Kidney (tissue), 14 donors: Measurements from ENCODE around the gene ZSWIM8. TPM values are rescaled to one million over a fixed set of nuclear protein-coding genes. Genes with fewer than 3 reads are reported as not detected.

Source experiments
- DNase-seq, 5 donors: peaks; one replicate each; pipeline ENCODE4 v3.0.0-alpha.2; 2013 to 2020
- FAIRE-seq: peaks from 2 replicates; lab custom pipeline; 2012; peaks lifted over from hg19 to GRCh38; lab: Jason Lieb, UNC
- H3K27ac ChIP-seq, 2 donors: one replicate each; pipeline ENCODE4 v1.7.0; 2013; ENCODE audit warnings: low read depth in 2 of 2, low read length in 2 of 2, inconsistent platforms in 1 of 2
- H3K27me3 ChIP-seq: one replicate; pipeline ENCODE4 v1.7.1; 2013; ENCODE audit warnings: low read length, inconsistent platforms; ENCODE audit not compliant: control insufficient read depth, insufficient read depth
- H3K36me3 ChIP-seq, 3 donors: one replicate each; pipeline versions ENCODE4 v1.7.0 to v1.7.1; 2013; ENCODE audit warnings: low read length in 3 of 3, control low read depth in 1 of 3, inconsistent platforms in 1 of 3; ENCODE audit not compliant: insufficient read depth in 3 of 3, control insufficient read depth in 2 of 3
- H3K4me1 ChIP-seq, 3 donors: one replicate each; pipeline versions ENCODE4 v1.7.0 to v1.7.1; 2013; ENCODE audit warnings: low read length in 3 of 3, inconsistent platforms in 1 of 3, low read depth in 1 of 3; ENCODE audit not compliant: control insufficient read depth in 2 of 3, insufficient read depth in 2 of 3
- H3K4me3 ChIP-seq, 3 donors: one replicate each; pipeline versions ENCODE4 v1.7.0 to v1.8.1; 2013; ENCODE audit warnings: low read length in 3 of 3, control low read depth in 1 of 3, inconsistent platforms in 1 of 3
- H3K9ac ChIP-seq, 3 donors: one replicate each; pipeline versions ENCODE4 v1.7.0 to v1.7.1; 2013; ENCODE audit warnings: low read length in 3 of 3, control low read depth in 1 of 3, inconsistent platforms in 1 of 3
- H3K9me3 ChIP-seq, 3 donors: one replicate each; pipeline versions ENCODE4 v1.7.0 to v1.7.1; 2013; ENCODE audit warnings: low read length in 3 of 3, control low read depth in 1 of 3, inconsistent platforms in 1 of 3; ENCODE audit not compliant: control insufficient read depth in 2 of 3, insufficient read depth in 1 of 3
- intact Hi-C: fragments of 100-400 bp; cut with DNase I; formaldehyde crosslinking; loops from one replicate; pipeline ENCODE4 v1.11.1; 2022
- polyA plus RNA-seq: library from polyadenylated mRNA; stranded (reverse); fragments of 350-450 nt; fragmentation: Illumina TruSeq; extraction: RNeasy Lipid Tissue Mini Kit (QIAGEN cat#74804); gene quantifications from one replicate; pipeline ENCODE4 v1.2.3, GENCODE V29; 2014; ENCODE audit warnings: low read depth, low replicate concordance; ENCODE audit not compliant: insufficient read depth
- total RNA-seq: library from RNA; stranded (reverse); fragmentation: NEBNext Ultra II Directional; extraction: Animal tissue kit (Norgen Biotek cat#: 25700); gene quantifications from one replicate; pipeline ENCODE4 v1.2.1, GENCODE V29; 2021
- TF ChIP-seq, protein P1 (sequence below): IDR thresholded peaks from 3 replicates; pipeline ENCODE4 v1.5.1; 2012; ENCODE audit warnings: mild to moderate bottlenecking, moderate library complexity, borderline replicate concordance; ENCODE audit not compliant: insufficient read depth; ENCODE audit errors: extremely low read depth
- donor health status: control.
- donor health status: control.
- donor health status: control.
- donor health status: control.
- donor health status: control.
- donor health status: DM: yes; HTN: yes; CAD: no.
- donor health status: Normal renal cell carcinoma (clear cell type).

The ZSWIM8 gene
- total and polyA plus RNA-seq, 2 donors from 2014 or later, result 91.8 to 96.7 TPM

DNA sequence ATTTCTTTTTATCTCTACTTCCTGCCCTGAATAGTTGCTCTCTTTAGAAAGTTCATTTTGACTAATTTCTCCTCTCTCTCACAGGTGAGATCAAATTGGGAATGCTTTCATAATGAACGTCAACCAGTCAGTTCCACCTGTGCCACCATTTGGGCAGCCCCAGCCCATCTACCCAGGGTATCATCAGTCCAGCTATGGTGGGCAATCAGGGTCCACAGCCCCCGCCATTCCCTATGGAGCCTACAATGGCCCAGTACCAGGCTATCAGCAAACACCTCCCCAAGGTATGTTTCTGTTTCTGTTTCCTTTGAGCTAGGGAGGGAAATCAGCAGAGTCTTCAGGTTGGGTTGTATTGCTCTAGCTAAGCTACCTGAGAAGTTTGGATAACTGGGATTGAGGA, 38.7 kb upstream of the ZSWIM8 start:
- DNase-seq, result no peak
- no peaks in the 10 kb centered on the region for H3K9me3 ChIP-seq
- TF ChIP-seq, protein P1, sequence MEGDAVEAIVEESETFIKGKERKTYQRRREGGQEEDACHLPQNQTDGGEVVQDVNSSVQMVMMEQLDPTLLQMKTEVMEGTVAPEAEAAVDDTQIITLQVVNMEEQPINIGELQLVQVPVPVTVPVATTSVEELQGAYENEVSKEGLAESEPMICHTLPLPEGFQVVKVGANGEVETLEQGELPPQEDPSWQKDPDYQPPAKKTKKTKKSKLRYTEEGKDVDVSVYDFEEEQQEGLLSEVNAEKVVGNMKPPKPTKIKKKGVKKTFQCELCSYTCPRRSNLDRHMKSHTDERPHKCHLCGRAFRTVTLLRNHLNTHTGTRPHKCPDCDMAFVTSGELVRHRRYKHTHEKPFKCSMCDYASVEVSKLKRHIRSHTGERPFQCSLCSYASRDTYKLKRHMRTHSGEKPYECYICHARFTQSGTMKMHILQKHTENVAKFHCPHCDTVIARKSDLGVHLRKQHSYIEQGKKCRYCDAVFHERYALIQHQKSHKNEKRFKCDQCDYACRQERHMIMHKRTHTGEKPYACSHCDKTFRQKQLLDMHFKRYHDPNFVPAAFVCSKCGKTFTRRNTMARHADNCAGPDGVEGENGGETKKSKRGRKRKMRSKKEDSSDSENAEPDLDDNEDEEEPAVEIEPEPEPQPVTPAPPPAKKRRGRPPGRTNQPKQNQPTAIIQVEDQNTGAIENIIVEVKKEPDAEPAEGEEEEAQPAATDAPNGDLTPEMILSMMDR, result no peak
- peaks cover 6 to 11% (median 9%) of the 10 kb centered on the region in 3 donors for H3K4me1 ChIP-seq
- intact Hi-C loops, result no loop called here
- no peak overlapping the region for H3K9ac ChIP-seq
- no peaks in the 10 kb centered on the region for H3K27me3 ChIP-seq
- H3K4me3 ChIP-seq, result no peak overlapping the region
- FAIRE-seq, result no peak
- H3K36me3 ChIP-seq, result peaks cover 4 to 13% (median 12%) of the 10 kb centered on the region in 3 donors
- H3K27ac ChIP-seq, result no peak overlapping the region

DNA sequence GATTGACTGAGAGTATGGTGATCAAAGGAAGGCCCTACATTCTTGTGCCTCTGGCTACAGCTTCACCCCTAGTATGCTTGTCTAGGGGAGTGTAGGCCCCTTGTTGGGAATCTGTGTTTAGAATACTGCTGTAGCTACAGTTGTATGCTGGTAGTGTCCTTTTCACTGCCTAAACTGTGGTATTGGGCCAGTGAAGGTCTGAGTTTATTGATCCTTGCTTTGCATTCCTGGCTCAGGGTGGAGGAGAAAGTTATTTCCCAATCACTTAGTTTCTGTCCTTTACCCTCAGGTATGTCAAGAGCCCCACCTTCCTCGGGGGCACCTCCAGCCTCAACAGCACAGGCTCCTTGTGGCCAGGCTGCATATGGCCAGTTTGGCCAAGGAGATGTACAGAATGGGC, 34.6 kb upstream of the ZSWIM8 start:
- H3K36me3 ChIP-seq, result peaks cover 8 to 32% (median 21%) of the 10 kb centered on the region in 3 donors
- intact Hi-C loops, result no loop called here

DNA sequence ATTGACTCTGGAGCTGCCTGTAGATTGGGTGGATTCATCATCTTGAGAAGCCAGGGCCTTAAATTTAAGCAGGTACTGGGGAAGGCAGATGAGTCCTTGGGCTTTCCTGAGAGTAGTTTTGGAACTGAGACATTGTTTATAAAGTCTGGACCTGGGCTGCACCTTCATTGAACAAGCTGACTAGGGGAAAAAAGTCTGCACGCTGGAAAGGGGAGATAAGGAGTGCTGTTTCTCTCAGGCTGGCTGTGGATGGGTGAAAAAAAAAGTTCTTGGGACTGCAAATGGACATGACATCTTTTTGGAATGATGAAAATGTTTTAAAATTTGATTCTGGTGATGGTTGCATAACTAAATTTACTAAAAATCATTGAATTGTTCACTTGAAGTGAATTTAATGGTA, 29.2 kb upstream of the ZSWIM8 start:
- peaks cover 9 to 40% (median 20%) of the 10 kb centered on the region in 3 donors for H3K36me3 ChIP-seq
- H3K27me3 ChIP-seq, result no peaks in the 10 kb centered on the region
- FAIRE-seq (no peak), DNase-seq (no peak)
- TF ChIP-seq, protein P1, result no peak
- no peaks in the 10 kb centered on the region for H3K9me3 ChIP-seq
- no peaks in the 10 kb centered on the region for H3K4me1 ChIP-seq
- H3K4me3 ChIP-seq, result no peak overlapping the region
- intact Hi-C loops, result no loop called here
- no peak overlapping the region for H3K27ac ChIP-seq
- no peak overlapping the region for H3K9ac ChIP-seq

More for the DNA sequence above, 34.6 kb upstream of the ZSWIM8 start:
- H3K4me1 ChIP-seq, result peaks cover 0 to 4% (median 0%) of the 10 kb centered on the region in 3 donors
- DNase-seq, result no peak
- H3K4me3 ChIP-seq, result no peak overlapping the region
- H3K27ac ChIP-seq, result no peak overlapping the region
- H3K9me3 ChIP-seq, result no peaks in the 10 kb centered on the region
- TF ChIP-seq, protein P1, result no peak
- no peaks in the 10 kb centered on the region for H3K27me3 ChIP-seq
- H3K9ac ChIP-seq, result no peak overlapping the region
- no peak for FAIRE-seq
